Activated CD8-positive, alpha-beta T cell treated with anti-CD3 and anti-CD28 coated beads for 36 hours (primary cell): ENCODE data around the gene RASGEF1C. TPM values are rescaled to one million over a fixed set of nuclear protein-coding genes. Genes with fewer than 3 reads are reported as not detected.
A peak's percentile ranks its signal among the peaks of the same experiment; 100 is the strongest.

Source experiments
- ATAC-seq: fragments of 200-7000 bp; cut with Tn5 transposase; one replicate; pipeline ENCODE4 v1.10.0; 2021; ENCODE audit warnings: mild to moderate bottlenecking, moderate library complexity
- CTCF ChIA-PET: fragments of 350-600 bp; sonication (Branson Sonifier 250); formaldehyde crosslinking; loops from one replicate; lab custom pipeline; 2021; ENCODE audit warnings: antibody characterized with exemption; lab: Charles Lee
- POLR2A ChIA-PET: fragments of 350-600 bp; sonication (Branson Sonifier 250); formaldehyde crosslinking; loops from one replicate; lab custom pipeline; 2021; ENCODE audit warnings: antibody characterized with exemption; lab: Charles Lee
- DNase-seq: peaks from one replicate; pipeline ENCODE4 v3.0.0-alpha.2; 2020
- H3K27ac Mint-ChIP-seq: one replicate; pipeline ENCODE4 v1.8.0; 2021; ENCODE audit warnings: mild to moderate bottlenecking, mixed read lengths
- H3K27me3 Mint-ChIP-seq: one replicate; pipeline ENCODE4 v1.8.0; 2021; ENCODE audit warnings: mixed read lengths
- H3K36me3 Mint-ChIP-seq: one replicate; pipeline ENCODE4 v1.8.0; 2021; ENCODE audit warnings: low read depth, mixed read lengths
- H3K4me1 Mint-ChIP-seq: one replicate; pipeline ENCODE4 v1.8.0; 2021; ENCODE audit warnings: low read depth, mixed read lengths
- H3K4me3 Mint-ChIP-seq: one replicate; pipeline ENCODE4 v1.8.0; 2021; ENCODE audit warnings: mild to moderate bottlenecking, moderate library complexity, mixed read lengths
- H3K9me3 Mint-ChIP-seq: one replicate; pipeline ENCODE4 v1.8.0; 2021; ENCODE audit warnings: mixed read lengths
- intact Hi-C: fragments of 100-400 bp; cut with micrococcal nuclease; formaldehyde crosslinking; loops from one replicate; pipeline ENCODE4 v1.10.0; 2022
- total RNA-seq, 2 experiments: library from RNA; stranded (reverse); gene quantifications; one replicate each; pipeline ENCODE4 v1.2.3, GENCODE V29; 2021
- TF ChIP-seq, protein P1 (sequence below): fragments of 200-600 bp; IDR thresholded peaks from one replicate; pipeline ENCODE4 v1.8.0; 2022; ENCODE audit warnings: antibody characterized with exemption, mild to moderate bottlenecking

The RASGEF1C gene
- total RNA-seq: not detected

DNA sequence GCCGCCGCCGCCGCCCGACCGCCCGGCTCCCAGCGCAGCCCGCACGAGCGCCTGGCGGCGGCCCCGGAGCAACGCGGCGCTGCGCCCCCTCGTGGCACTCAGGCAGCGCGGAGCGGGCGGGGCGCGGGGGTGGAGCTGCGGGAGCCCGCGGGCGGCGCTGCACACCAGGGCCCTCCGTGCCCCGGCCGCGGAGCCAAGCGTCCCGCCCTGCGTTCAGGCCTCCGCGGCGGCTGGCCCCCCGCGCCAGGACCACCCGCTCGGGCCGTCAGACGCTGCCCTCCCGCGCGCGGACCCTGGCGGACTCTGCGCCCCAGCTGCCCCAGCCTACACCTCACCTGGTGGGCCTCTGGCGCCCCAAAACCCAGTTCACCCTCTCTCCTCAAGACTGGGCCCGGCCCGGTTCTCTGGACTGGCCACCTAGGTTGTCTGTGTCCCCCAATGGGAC, at the start of gene RASGEF1C:
Gene RASGEF1C (minus strand): TSS at position 75 of the 445 bp plus-strand sequence. CDS start 71,159 bp downstream, outside the sequence.
- Mint-ChIP-seq H3K9me3 (peaks cover 3% of the 10 kb centered on the region), H3K4me3 (peak within 1 kb of the TSS; percentile 0), H3K27ac (no peak within 1 kb of the TSS), H3K36me3 (no peaks in the 10 kb centered on the region), H3K27me3 (peaks cover 43% of the 10 kb centered on the region), H3K4me1 (peaks cover 4% of the 10 kb centered on the region)
- ChIA-PET POLR2A (no interaction called here), CTCF (interaction anchor here (0.6 to 2.1 kb wide), 18 partner anchors 10 to 139 kb away, joined by 3 to 19 read pairs (median 4); no protein-coding TSS in a partner anchor)
- ATAC-seq: peak; percentile 97
- peak; percentile 68 for DNase-seq
- intact Hi-C loops: no loop called here
- TF ChIP-seq, protein P1, sequence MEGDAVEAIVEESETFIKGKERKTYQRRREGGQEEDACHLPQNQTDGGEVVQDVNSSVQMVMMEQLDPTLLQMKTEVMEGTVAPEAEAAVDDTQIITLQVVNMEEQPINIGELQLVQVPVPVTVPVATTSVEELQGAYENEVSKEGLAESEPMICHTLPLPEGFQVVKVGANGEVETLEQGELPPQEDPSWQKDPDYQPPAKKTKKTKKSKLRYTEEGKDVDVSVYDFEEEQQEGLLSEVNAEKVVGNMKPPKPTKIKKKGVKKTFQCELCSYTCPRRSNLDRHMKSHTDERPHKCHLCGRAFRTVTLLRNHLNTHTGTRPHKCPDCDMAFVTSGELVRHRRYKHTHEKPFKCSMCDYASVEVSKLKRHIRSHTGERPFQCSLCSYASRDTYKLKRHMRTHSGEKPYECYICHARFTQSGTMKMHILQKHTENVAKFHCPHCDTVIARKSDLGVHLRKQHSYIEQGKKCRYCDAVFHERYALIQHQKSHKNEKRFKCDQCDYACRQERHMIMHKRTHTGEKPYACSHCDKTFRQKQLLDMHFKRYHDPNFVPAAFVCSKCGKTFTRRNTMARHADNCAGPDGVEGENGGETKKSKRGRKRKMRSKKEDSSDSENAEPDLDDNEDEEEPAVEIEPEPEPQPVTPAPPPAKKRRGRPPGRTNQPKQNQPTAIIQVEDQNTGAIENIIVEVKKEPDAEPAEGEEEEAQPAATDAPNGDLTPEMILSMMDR: peak; percentile 17

DNA sequence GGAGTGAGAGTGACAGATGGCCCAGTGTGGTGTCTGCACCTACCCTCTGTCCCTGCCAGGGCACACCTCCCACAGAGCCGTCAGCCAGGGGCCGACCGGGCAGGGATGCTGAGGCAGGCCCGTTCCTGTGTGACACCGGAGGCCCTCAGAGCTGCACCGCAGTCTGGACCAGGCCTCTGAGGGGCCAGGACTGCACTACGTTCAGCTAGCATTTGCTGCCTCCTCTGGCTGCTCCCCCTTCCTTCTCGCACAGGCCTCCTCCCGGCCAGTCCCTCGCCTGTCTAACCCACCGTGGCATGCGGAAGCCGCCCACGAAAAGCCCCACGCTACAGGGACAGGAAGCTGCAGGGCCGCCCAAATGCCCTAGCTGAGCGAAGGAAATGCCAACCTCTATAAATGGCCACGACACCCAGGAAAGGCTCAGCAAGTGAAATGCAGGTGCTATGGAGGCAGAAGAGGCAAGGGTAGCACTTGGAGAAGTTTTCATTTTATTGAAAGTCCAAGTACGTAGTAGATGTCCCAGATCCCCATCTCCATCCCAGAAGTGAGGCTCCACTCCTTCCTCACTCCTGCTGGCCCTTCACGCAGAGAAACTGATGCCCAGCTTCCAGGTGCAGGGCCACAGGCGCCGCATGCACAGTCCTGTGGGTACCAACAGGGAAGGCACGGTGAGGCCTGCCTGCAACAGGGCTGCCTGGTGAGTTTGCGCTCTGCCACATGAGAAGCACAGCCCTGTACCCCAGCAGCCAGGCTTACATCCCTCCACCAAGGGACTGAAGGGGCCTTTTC, 44.2 kb upstream of the RASGEF1C start:
- Mint-ChIP-seq H3K4me1 (no peaks in the 10 kb centered on the region), H3K27me3 (no peaks in the 10 kb centered on the region), H3K27ac (no peak overlapping the region), H3K36me3 (peaks cover 85% of the 10 kb centered on the region), H3K9me3 (peaks cover 63% of the 10 kb centered on the region), H3K4me3 (no peak overlapping the region)
- intact Hi-C loops: no loop called here
- DNase-seq (no peak), ATAC-seq (no peak)
- ChIA-PET POLR2A (interaction anchor here (0.5 kb wide), 1 partner anchor 51 kb away, joined by 3 read pairs; no protein-coding TSS in a partner anchor), CTCF (no interaction called here)
- TF ChIP-seq, protein P1: no peak

DNA sequence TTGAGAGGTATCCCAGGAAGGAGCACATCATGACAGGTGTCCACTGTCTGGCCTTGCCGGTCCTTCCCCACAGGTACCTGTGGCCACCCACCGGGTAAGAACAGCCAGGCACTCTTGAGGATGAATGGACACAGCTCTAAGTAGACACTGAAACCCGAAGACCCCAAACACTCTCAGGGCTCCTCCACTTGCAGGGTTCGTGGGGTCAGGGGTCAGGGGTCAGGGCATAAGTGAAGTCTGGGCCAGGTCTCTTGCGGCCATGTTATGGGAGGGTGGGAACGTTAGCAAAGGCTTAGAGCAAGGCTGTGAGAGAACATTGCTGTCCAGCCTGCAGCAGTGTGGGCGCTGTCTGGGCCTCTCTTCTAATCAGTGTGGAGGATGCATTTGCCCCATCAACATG, 42.9 kb upstream of the RASGEF1C start:
- no peaks in the 10 kb centered on the region for H3K4me1 Mint-ChIP-seq
- peaks cover 56% of the 10 kb centered on the region for H3K9me3 Mint-ChIP-seq
- ChIA-PET POLR2A (no interaction called here), CTCF (no interaction called here)
- DNase-seq: no peak
- no peak for ATAC-seq
- TF ChIP-seq, protein P1: no peak
- H3K36me3 Mint-ChIP-seq: peaks cover 84% of the 10 kb centered on the region
- no peak overlapping the region for H3K27ac Mint-ChIP-seq
- H3K27me3 Mint-ChIP-seq: no peaks in the 10 kb centered on the region
- intact Hi-C loops: no loop called here
- no peak overlapping the region for H3K4me3 Mint-ChIP-seq

GRCh38 chr5:180251141-180251540, 42.1 kb upstream of the RASGEF1C start:
- Mint-ChIP-seq H3K9me3 (peaks cover 57% of the 10 kb centered on the region), H3K27me3 (no peaks in the 10 kb centered on the region), H3K4me1 (no peaks in the 10 kb centered on the region), H3K4me3 (no peak overlapping the region), H3K36me3 (peaks cover 86% of the 10 kb centered on the region), H3K27ac (no peak overlapping the region)
- intact Hi-C loops: no loop called here
- ATAC-seq (no peak), DNase-seq (no peak)
- ChIA-PET CTCF (no interaction called here), POLR2A (no interaction called here)
- TF ChIP-seq, protein P1: no peak

DNA sequence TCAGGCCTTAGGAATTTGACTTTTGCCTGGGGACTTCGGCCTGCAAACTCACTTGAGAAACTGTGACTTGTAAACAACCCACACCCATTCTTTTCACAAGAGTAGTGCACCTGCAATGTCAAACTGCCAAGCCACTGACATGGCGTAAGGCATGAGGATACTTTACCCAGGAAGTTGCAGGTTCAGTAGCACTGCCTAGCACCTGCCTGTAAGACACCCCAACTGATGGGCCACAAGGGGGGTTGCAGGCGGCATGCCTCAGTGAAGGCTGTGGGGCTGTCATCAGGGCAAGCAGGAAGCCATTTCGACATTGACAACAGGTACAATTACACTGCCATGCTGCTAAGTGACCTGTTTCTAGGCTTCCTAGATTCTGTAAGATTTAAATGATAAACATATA, 41.3 kb upstream of the RASGEF1C start:
- POLR2A ChIA-PET: no interaction called here

More for the DNA sequence above, 41.3 kb upstream of the RASGEF1C start:
- Mint-ChIP-seq H3K27ac (no peak overlapping the region), H3K4me3 (no peak overlapping the region), H3K27me3 (no peaks in the 10 kb centered on the region), H3K4me1 (no peaks in the 10 kb centered on the region), H3K9me3 (peaks cover 51% of the 10 kb centered on the region), H3K36me3 (peaks cover 82% of the 10 kb centered on the region)
- TF ChIP-seq, protein P1: no peak
- ATAC-seq (no peak), DNase-seq (no peak)
- CTCF ChIA-PET: no interaction called here
- intact Hi-C loops: no loop called here
